Right lobe of liver (tissue), 4 donors: ENCODE measurements around the gene IFI30.

Experiments
- POLR2A ChIP-seq: fragments of 450-650 bp; IDR thresholded peaks from one replicate; pipeline ENCODE4 v1.6.1; 2017; ENCODE audit warnings: antibody characterized with exemption, mild to moderate bottlenecking
- TF ChIP-seq, protein P1 (sequence below), 4 donors: fragments of 200-600 bp in 3 of 4; fragments of 450-650 bp in 1 of 4; IDR thresholded peaks; one replicate each; pipeline versions ENCODE4 v1.5.1 to v1.8.0; 2016 to 2022; ENCODE audit warnings: antibody characterized with exemption in 4 of 4, mild to moderate bottlenecking in 2 of 4
- donor health status: DM: no; HTN: no; CAD: no.
- donor health status: DM: no; HTN: no; CAD: no.
- donor health status: DM: no; HTN: yes; CAD: no.

DNA sequence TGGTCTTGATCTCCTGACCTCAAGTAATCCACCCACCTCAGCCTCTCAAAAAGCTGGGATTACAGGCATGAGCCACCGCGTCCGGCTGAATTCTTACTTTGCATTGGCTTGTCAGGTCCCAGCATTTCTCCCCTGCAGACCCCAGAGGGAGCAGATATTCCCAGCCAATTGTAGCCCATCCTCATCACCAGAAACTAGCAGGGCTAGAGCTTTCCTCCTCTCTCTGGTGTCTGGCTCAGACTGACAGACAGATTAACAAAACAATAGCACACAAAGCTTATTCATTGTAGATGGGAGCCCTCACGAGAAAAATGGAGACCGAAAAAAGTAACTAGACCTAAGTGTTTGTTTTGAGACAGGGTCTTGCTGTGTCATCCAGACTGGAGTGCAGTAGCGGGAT lies 11.9 kb downstream of the IFI30 start:
- TF ChIP-seq, protein P1, sequence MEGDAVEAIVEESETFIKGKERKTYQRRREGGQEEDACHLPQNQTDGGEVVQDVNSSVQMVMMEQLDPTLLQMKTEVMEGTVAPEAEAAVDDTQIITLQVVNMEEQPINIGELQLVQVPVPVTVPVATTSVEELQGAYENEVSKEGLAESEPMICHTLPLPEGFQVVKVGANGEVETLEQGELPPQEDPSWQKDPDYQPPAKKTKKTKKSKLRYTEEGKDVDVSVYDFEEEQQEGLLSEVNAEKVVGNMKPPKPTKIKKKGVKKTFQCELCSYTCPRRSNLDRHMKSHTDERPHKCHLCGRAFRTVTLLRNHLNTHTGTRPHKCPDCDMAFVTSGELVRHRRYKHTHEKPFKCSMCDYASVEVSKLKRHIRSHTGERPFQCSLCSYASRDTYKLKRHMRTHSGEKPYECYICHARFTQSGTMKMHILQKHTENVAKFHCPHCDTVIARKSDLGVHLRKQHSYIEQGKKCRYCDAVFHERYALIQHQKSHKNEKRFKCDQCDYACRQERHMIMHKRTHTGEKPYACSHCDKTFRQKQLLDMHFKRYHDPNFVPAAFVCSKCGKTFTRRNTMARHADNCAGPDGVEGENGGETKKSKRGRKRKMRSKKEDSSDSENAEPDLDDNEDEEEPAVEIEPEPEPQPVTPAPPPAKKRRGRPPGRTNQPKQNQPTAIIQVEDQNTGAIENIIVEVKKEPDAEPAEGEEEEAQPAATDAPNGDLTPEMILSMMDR (IDR thresholded peaks at IDR 0.05) = no peak
- TF ChIP-seq POLR2A = no peak
